Measurements from ENCODE around the gene TTLL10.

GRCh38 chr1:1232208-1232795, 58.6 kb downstream of the TTLL10 start, which contains the start of gene B3GALT6:
- TF ChIP-seq GATA2 (IDR thresholded peaks at IDR 0.05; ENCODE audit: low read depth, low read length) (no peak), GATA3 (IDR thresholded peaks at IDR 0.05; ENCODE audit: low read depth, low read length) (no peak)

Measured in SH-SY5Y (cell line).